ENCODE measurements around the gene SLC16A9.
"Not testable (repeated sequence)": the region's sequence is repeated elsewhere in the genome, so short reads cannot be mapped to it uniquely, and the experiment has no call there.

SLC16A9 gene

GRCh38 chr10:59748834-59749233 lies 39.2 kb upstream of the SLC16A9 start:
- no peak for TF ChIP-seq ZFX (IDR thresholded peaks at IDR 0.05; ENCODE audit: borderline replicate concordance)
- no peak overlapping the region for H3K27ac ChIP-seq

GRCh38 chr10:59745163-59745650 lies 35.6 kb upstream of the SLC16A9 start:
- no peak overlapping the region for H3K27ac ChIP-seq
- TF ChIP-seq ZFX (IDR thresholded peaks at IDR 0.05; ENCODE audit: borderline replicate concordance) = no peak
- TF ChIP-seq CTCF (IDR thresholded peaks at IDR 0.05) = no peak

GRCh38 chr10:59744762-59745161 lies 35.1 kb upstream of the SLC16A9 start:
- H3K27ac ChIP-seq = not testable (repeated sequence)

GRCh38 chr10:59744156-59744555 lies 34.5 kb upstream of the SLC16A9 start:
- not testable (repeated sequence) for H3K27ac ChIP-seq

GRCh38 chr10:59741583-59741982 lies 31.9 kb upstream of the SLC16A9 start:
- H3K27ac ChIP-seq = no peak overlapping the region
- TF ChIP-seq ZFX (IDR thresholded peaks at IDR 0.05; ENCODE audit: borderline replicate concordance) = no peak
- no peak for TF ChIP-seq CTCF (IDR thresholded peaks at IDR 0.05)

GRCh38 chr10:59741048-59741447 lies 31.4 kb upstream of the SLC16A9 start:
- H3K27ac ChIP-seq = no peak overlapping the region
- TF ChIP-seq ZFX (IDR thresholded peaks at IDR 0.05; ENCODE audit: borderline replicate concordance) (no peak), CTCF (IDR thresholded peaks at IDR 0.05) (no peak)

GRCh38 chr10:59736749-59737148 lies 27.1 kb upstream of the SLC16A9 start:
- TF ChIP-seq ZFX (IDR thresholded peaks at IDR 0.05; ENCODE audit: borderline replicate concordance) (no peak), CTCF (IDR thresholded peaks at IDR 0.05) (no peak)
- no peak overlapping the region for H3K27ac ChIP-seq

GRCh38 chr10:59735296-59735695 lies 25.6 kb upstream of the SLC16A9 start:
- H3K27ac ChIP-seq = no peak overlapping the region
- TF ChIP-seq CTCF (IDR thresholded peaks at IDR 0.05) (no peak), ZFX (IDR thresholded peaks at IDR 0.05; ENCODE audit: borderline replicate concordance) (no peak)

- no peak overlapping the region for H3K27ac ChIP-seq
- no peak for TF ChIP-seq ZFX (IDR thresholded peaks at IDR 0.05; ENCODE audit: borderline replicate concordance)
These were observed 24.4 kb upstream of the SLC16A9 start for GRCh38 chr10:59734014-59734462.

GRCh38 chr10:59733321-59734013 lies 23.8 kb upstream of the SLC16A9 start:
- H3K27ac ChIP-seq = not testable (repeated sequence)

GRCh38 chr10:59732849-59733248 lies 23.2 kb upstream of the SLC16A9 start:
- H3K27ac ChIP-seq = not testable (repeated sequence)

- not testable (repeated sequence) for H3K27ac ChIP-seq
These were observed 19.5 kb upstream of the SLC16A9 start for GRCh38 chr10:59729167-59729566.

Data from 22Rv1 (cell line).